Fibroblast of lung (primary cell): ENCODE data around the gene SCN3A. TPM values are rescaled to one million over a fixed set of nuclear protein-coding genes. Genes with fewer than 3 reads are reported as not detected.

Experiments
- DNase-seq, 2 donors: peaks; one replicate each; pipeline versions ENCODE4 v3.0.0 to v3.0.0-alpha.2; 2010; ENCODE audit warnings: low read depth in 2 of 2
- H2AFZ ChIP-seq: 2 replicates; pipeline ENCODE4 v1.5.1; 2012; ENCODE audit warnings: low read length, control low read depth, inconsistent platforms
- H3K27ac ChIP-seq: 2 replicates; pipeline ENCODE4 v1.5.1; 2011; ENCODE audit warnings: low read length, control low read depth; ENCODE audit not compliant: insufficient read depth
- H3K27me3 ChIP-seq: 2 replicates; pipeline ENCODE4 v1.5.1; 2011; ENCODE audit warnings: mild to moderate bottlenecking, low read length; ENCODE audit not compliant: control insufficient read depth, insufficient read depth
- H3K36me3 ChIP-seq: 2 replicates; pipeline ENCODE4 v1.5.1; 2011; ENCODE audit warnings: low read length; ENCODE audit not compliant: control insufficient read depth, insufficient read depth
- H3K4me1 ChIP-seq: 2 replicates; pipeline ENCODE4 v1.5.1; 2011; ENCODE audit warnings: low read length; ENCODE audit not compliant: control insufficient read depth, insufficient read depth; ENCODE audit errors: extremely low read depth
- H3K4me2 ChIP-seq: 2 replicates; pipeline ENCODE4 v1.5.1; 2011; ENCODE audit warnings: low read length, control low read depth; ENCODE audit not compliant: insufficient read depth; ENCODE audit errors: extremely low read depth
- H3K4me3 ChIP-seq, 4 experiments: fragments of 200-600 bp in 1 of 4; sonication (generic) in 1 of 4; replicated peaks in 1 of 4; 2 replicates each; pipeline ENCODE4 v1.5.1; 2011 to 2016; ENCODE audit warnings: low read length in 4 of 4, low read depth in 3 of 4, mild to moderate bottlenecking in 3 of 4, control low read depth in 2 of 4, inconsistent platforms in 1 of 4, mixed read lengths in 1 of 4; ENCODE audit not compliant: insufficient read depth in 1 of 4; ENCODE audit errors: control extremely low read depth in 1 of 4
- H3K79me2 ChIP-seq: 2 replicates; pipeline ENCODE4 v1.5.1; 2012; ENCODE audit warnings: mild to moderate bottlenecking, low read length, inconsistent platforms; ENCODE audit not compliant: control insufficient read depth, insufficient read depth
- H3K9ac ChIP-seq: 2 replicates; pipeline ENCODE4 v1.5.1; 2011; ENCODE audit warnings: mild to moderate bottlenecking, low read length, control low read depth; ENCODE audit not compliant: insufficient read depth
- H3K9me3 ChIP-seq: 2 replicates; pipeline ENCODE4 v1.5.1; 2012; ENCODE audit warnings: low read depth, low read length; ENCODE audit not compliant: control insufficient read depth, insufficient read depth
- H4K20me1 ChIP-seq: 2 replicates; pipeline ENCODE4 v1.5.1; 2011; ENCODE audit warnings: low read length; ENCODE audit not compliant: control insufficient read depth, insufficient read depth; ENCODE audit errors: extremely low read depth
- EZH2 ChIP-seq: IDR thresholded peaks from 2 replicates; pipeline ENCODE4 v1.5.1; 2012; ENCODE audit warnings: low read length, control low read depth, mild to moderate bottlenecking; ENCODE audit errors: missing control alignments
- polyA plus RNA-seq, 2 donors: library from polyadenylated mRNA; depleted of rRNA in 1 of 2; stranded (reverse) in 1 of 2; unstranded in 1 of 2; fragments of >200 nt; gene quantifications; 2 replicates each; pipeline ENCODE4 v1.2.1, GENCODE V29; 2011 to 2012; ENCODE audit warnings: missing spikeins in 1 of 2
- total RNA-seq: library from RNA; depleted of rRNA; stranded (reverse); fragments of >200 nt; gene quantifications from 2 replicates; pipeline ENCODE4 v1.2.1, GENCODE V29; 2014
- TF ChIP-seq, protein P1 (sequence below), 2 donors: IDR thresholded peaks in 1 of 2; conservative IDR thresholded peaks in 1 of 2; 1 replicate in 1 of 2; 2 replicates in 1 of 2; pipeline ENCODE4 v1.5.1; 2011 to 2012; ENCODE audit warnings: low read length in 2 of 2, control low read depth in 1 of 2, inconsistent platforms in 1 of 2, low read depth in 1 of 2, mild to moderate bottlenecking in 1 of 2

SCN3A gene
- total and polyA plus RNA-seq, 2 donors (not counting 1 experiment from before 2014, with no cell fraction given) = 0.14 to 0.33 TPM

- no peaks in the 10 kb centered on the region for H4K20me1 ChIP-seq
- no peaks in the 10 kb centered on the region for H3K4me1 ChIP-seq
- no peak for TF ChIP-seq EZH2
- no peaks in the 10 kb centered on the region for H3K27me3 ChIP-seq
- no peak overlapping the region for H3K9ac ChIP-seq
- no peak overlapping the region for H3K4me2 ChIP-seq
- H2AFZ ChIP-seq = no peak overlapping the region
- no peaks in the 10 kb centered on the region for H3K36me3 ChIP-seq
- no peak overlapping the region for H3K4me3 ChIP-seq
- H3K27ac ChIP-seq = no peak overlapping the region
- DNase-seq = peak; percentile 34 to 61
- H3K79me2 ChIP-seq = no peaks in the 10 kb centered on the region
- H3K9me3 ChIP-seq = no peaks in the 10 kb centered on the region
Measured at GRCh38 chr2:165113414-165113813, 90.4 kb downstream of the SCN3A start.

DNA sequence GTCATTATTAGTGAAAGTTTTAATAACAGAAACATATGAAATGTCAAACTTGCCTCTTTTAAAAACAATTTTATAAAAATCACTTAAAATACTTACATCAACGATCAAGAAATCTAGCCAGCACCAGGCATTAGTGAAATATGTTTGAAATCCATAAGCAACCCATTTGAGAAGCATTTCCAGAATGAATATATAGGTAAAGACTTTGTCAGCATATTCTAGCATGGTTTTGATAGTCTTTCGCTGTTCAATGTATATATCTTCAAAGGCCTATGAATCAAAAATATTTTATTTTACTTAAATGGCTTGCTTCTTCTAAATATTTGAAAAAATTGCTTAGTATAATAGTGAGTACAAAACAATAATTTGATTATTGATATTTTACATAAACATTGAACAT, 91.1 kb downstream of the SCN3A start:
- TF ChIP-seq, protein P1, sequence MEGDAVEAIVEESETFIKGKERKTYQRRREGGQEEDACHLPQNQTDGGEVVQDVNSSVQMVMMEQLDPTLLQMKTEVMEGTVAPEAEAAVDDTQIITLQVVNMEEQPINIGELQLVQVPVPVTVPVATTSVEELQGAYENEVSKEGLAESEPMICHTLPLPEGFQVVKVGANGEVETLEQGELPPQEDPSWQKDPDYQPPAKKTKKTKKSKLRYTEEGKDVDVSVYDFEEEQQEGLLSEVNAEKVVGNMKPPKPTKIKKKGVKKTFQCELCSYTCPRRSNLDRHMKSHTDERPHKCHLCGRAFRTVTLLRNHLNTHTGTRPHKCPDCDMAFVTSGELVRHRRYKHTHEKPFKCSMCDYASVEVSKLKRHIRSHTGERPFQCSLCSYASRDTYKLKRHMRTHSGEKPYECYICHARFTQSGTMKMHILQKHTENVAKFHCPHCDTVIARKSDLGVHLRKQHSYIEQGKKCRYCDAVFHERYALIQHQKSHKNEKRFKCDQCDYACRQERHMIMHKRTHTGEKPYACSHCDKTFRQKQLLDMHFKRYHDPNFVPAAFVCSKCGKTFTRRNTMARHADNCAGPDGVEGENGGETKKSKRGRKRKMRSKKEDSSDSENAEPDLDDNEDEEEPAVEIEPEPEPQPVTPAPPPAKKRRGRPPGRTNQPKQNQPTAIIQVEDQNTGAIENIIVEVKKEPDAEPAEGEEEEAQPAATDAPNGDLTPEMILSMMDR (conservative IDR thresholded peaks at IDR 0.05 in 1 of 2, IDR thresholded peaks at IDR 0.05 in 1 of 2; ENCODE audit: low read depth in 1 of 2, low read length in 2 of 2) = no peak
- TF ChIP-seq EZH2 = no peak
- Histone ChIP-seq H3K9me3 (no peaks in the 10 kb centered on the region), H3K36me3 (no peaks in the 10 kb centered on the region), H3K9ac (no peak overlapping the region), H3K4me2 (no peak overlapping the region), H3K4me3 (no peak overlapping the region), H2AFZ (no peak overlapping the region), H4K20me1 (no peaks in the 10 kb centered on the region), H3K27ac (no peak overlapping the region), H3K79me2 (no peaks in the 10 kb centered on the region), H3K27me3 (no peaks in the 10 kb centered on the region), H3K4me1 (no peaks in the 10 kb centered on the region)
- no peak for DNase-seq

- H3K36me3 ChIP-seq = no peaks in the 10 kb centered on the region
- TF ChIP-seq, protein P1 (conservative IDR thresholded peaks at IDR 0.05 in 1 of 2, IDR thresholded peaks at IDR 0.05 in 1 of 2; ENCODE audit: low read depth in 1 of 2, low read length in 2 of 2) = no peak
- no peak for TF ChIP-seq EZH2
- no peak overlapping the region for H3K4me3 ChIP-seq
- H3K27me3 ChIP-seq = no peaks in the 10 kb centered on the region
- no peaks in the 10 kb centered on the region for H3K9me3 ChIP-seq
- no peaks in the 10 kb centered on the region for H3K4me1 ChIP-seq
- no peaks in the 10 kb centered on the region for H4K20me1 ChIP-seq
- H3K4me2 ChIP-seq = no peak overlapping the region
- no peak for DNase-seq
- H2AFZ ChIP-seq = no peak overlapping the region
- H3K27ac ChIP-seq = no peak overlapping the region
- H3K9ac ChIP-seq = no peak overlapping the region
- H3K79me2 ChIP-seq = no peaks in the 10 kb centered on the region
Measured at GRCh38 chr2:165112133-165112573, 91.7 kb downstream of the SCN3A start.
